NCI-H82 (cell line): Measurements from ENCODE around the gene CPEB1.
A peak's percentile ranks its signal among the peaks of the same experiment; 100 is the strongest.

Source experiments
- DNase-seq: peaks from one replicate; lab custom pipeline; 2025; lab: John Stamatoyannopoulos, UW

CPEB1 gene

DNA sequence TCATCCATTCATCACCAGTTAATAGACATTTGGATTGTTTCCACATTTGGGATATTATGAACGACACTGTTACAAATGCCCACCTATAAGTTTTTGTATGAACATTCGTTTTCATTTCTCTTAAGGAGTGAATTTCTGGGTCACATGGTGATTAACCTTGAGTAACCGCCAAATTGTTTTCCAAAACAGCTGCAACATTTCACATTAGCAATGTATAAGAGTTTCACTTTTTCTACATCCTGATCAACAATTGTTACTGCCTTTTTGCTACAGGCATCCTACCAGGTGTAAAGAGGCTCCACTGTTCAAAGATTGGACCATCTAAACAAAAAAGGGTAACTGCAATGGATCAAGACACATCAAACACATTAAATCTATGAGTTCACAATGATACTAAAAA is 52.0 kb downstream of the CPEB1 start:
- no peak for DNase-seq

DNA sequence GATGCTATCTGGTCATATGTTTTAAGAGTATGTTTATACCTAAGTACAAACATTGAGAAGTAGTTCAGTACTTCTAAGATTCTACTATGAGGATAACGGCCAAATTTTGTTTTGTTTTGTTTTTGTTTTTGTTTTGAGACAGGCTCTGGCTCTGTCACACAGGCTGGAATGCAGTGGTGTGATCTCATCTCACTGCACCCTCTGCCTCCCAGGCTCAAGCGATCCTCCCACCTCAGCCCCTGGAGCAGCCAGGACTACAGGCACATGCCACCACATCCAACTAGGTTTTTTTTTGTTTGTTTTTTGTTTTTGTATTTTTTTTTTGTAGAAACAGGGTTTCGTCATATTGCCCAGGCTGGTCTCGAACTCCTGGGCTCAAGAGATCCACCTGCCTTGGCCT is 59.4 kb downstream of the CPEB1 start:
- DNase-seq, result no peak

DNA sequence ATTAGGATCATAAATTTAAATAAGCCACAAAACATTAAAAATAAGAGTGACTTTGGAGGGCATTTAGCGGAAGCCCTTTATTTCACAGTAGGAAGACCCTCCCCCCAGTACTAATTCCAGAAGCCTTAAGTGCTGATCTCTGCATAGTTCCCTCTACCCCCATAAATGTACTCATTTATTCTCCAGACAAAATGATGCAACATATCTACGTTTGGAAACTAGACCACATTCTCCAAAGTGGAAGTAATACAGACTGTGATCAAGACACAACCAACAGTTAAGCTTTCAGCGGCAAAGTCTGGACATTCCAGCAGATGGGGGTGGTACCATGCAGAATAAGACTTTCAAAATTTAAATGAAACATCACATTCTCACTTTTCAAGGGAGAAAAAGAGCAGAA is 62.1 kb downstream of the CPEB1 start:
- no peak for DNase-seq

DNA sequence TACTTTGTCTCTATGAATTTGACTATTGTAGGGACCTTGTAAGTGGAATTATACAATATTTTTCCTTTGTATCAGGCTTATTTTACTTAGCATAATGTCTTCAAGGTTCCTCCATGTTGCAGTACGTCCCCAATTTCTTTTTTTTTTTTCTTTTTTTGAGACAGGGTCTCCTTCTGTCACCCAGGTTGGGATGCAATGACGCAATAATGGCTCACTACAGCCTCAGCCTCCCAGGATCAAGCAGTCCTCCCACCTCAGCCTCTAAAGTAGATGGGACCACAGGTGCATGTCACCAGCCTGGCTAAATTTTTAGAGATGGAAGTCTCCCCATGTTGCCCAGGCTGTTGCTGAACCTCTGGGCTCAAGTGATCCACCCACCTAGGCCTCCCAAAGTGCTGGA is 66.5 kb downstream of the CPEB1 start:
- DNase-seq, result no peak

DNA sequence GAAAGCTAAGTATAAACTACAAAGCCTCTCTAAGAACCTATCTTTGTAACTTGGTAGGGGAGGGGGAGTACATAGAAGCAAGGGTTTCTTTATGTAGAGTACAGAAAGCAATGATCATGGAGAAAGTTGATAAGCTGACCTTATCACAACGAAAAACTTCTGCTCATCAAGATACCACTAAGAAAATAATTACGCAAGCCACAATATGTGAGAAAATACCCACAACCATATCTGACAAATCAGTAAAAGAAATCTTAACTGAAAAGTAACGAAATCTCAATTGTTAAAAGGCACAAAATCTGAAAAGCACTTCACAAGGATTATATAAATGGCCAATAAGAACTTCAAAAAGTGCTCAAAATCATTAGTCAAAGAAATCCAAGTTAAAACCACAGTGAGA is 71.8 kb downstream of the CPEB1 start:
- no peak for DNase-seq

DNA sequence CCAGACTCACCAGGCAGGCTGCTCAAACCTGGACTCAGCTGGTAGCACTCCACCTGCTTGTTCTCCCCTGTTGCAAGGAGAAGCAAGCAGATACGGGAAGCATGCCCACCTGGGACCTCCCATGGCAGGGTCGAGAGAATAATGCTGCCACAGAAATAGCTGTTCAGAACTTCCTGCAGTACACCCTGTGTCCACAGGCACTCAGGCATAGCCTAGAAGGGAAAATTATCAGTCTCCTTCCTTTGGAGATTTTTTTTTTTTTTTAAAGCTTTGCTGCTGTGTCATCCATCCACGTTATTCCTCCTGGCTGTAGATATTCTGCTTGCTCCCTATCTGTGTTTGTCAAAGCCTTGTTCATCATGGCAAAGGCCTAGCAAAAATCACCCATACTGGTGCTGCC is 74.2 kb downstream of the CPEB1 start:
- DNase-seq, result no peak

DNA sequence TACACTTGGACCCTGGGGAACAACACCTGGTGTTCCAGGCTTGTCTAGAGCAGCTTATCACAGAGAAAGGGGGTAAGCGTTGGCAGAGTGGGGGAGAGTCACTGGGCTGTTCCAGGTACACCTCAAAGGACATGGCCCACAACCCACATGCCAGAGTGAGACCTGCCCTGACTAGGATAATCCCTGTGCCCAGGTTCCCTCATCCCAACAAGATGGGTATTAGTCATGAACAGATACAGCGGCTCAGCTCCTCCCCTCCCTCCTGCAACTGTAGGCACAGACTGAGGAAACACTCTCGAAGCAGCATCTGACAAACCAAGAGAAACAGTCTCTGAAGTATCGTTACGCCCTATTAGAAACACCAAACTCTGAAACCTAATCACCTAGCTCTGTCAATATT is 74.9 kb downstream of the CPEB1 start:
- DNase-seq, result peak; percentile 65

DNA sequence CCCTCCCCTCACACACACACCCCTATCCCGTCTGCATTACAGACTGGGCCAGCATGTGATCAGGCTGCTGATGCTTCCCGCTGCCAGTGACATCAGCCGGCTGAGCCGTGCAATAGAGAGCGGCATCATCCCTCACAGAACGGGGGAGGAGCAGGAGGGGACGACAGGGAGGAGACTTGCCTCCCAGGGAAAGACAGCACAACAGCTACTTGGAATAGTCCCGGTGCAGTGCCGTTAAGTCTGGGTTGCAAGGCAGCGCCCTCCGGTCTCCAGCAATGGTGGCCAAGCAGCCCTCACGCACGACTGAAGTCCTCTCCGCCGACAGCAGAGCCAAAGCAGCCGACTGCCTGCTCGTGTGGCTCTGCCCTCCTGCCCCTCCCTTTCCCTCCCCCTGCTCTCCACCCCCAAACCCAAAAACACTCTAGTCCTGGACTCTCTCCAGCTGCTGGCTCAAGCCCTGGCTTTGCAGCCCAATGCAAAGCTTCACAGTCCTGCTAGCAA is 75.4 kb downstream of the CPEB1 start:
- DNase-seq, result peak; percentile 84

DNA sequence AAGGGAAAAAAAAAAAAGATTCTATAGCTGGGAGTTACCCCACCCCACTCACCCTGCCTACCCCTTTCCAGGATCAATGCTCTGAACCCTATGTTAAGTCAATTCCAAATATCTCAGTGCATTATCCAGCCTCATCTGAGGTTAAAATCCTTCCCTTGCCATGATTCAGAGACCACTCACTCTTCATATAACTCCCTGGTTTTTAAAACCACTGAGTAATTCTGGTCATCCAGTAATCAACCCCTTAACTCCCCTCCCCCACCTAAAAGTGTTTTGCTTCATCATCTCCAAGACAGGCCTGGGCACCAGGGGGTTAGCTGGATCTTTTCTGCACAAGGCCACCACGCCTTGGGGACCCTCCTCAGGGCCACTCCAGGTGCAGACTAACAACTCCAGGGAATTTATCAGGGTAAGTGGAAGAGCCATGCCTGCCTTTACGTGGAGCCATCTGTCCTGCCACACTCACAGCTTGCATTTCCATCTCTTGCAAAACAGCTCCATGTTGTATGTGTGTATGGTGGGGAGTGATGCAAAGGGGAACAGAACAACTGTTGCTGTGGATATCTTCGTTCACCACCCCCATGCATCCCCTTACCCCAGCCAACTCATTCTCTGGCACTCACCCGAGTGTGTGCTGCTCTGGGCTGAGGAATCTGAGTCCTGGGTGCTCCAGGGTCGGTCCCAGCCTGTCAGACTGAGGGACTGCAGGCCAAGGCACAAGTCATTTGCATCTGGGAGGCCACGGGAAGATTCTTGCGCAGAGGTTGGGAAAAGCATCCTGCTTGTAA is 76.2 kb downstream of the CPEB1 start:
- peak; percentile 39 for DNase-seq

DNA sequence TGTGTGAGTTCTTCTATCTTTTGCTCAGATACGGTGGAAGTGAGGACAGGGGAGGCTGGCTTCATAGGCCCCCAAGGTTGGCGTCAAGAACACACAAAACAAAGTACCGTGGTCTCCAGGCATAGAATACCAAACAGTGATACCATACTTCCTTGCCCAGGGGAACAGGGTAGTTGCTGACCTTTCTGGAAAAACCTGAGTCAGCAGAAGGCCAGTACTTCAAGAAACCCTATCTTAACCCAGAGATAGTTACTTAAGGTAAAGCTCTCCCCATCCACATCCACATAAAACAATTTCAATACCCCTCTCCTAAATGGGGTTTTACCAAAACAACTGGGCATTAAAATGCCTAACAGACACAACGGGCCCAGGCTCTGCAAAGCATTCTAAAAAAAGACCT is 77.3 kb downstream of the CPEB1 start:
- DNase-seq, result no peak

DNA sequence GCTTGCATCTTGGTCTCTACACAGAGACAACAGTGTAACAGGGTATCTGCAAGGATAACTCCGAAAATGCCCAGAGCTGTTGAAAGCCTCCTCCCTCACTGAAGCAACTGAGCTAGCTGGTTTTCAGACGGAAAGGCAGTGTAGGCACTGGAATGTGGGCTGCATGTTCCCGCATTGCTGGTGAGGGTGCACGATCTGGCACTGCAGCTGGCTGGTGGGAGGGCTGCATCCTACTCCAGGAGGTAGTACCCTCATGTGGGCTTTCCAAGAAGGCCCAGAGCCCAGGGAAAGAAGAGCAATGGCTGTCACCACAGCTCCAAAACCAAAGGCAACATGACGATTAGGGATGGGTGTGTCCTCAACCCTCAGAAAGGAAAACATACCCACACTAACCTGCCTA is 78.2 kb downstream of the CPEB1 start:
- DNase-seq, result no peak

DNA sequence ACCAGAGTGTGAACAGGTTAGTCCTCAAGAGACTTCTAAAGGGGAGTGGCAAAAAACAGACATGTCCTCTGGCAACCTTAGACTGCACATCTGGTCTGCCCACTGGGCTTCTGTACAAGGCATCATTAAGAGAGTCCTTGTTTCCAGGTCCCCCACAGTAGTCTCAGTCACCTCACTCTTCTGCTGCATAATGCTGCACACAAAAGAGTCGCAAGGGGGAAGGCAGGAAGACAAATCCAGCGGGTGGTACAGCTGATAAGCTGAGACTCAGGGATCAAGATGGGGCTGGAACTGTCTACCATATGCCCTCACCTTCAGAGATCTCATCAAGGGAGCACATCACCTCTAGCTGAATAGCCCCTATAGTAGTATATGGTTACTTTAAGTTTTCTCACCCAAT is 79.5 kb downstream of the CPEB1 start:
- DNase-seq, result no peak

DNA sequence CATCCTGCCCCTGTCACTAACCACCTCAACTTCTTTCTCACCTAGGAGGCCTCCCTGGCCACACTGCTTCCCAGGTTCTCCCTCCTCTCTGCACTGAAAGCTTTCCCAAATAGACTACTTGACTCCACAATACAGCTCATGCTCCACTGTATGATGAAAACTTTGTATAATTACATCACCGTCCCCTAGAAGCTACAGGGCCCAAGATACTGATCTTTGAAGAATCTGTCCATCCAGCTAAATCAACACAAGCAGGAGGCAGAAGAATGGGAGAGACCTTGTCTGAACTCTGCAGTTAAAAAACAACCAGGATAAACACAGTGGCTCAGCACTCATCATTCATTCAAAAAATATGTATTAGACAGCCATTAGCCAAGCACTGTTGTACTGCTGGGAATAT is 80.5 kb downstream of the CPEB1 start:
- DNase-seq, result no peak

DNA sequence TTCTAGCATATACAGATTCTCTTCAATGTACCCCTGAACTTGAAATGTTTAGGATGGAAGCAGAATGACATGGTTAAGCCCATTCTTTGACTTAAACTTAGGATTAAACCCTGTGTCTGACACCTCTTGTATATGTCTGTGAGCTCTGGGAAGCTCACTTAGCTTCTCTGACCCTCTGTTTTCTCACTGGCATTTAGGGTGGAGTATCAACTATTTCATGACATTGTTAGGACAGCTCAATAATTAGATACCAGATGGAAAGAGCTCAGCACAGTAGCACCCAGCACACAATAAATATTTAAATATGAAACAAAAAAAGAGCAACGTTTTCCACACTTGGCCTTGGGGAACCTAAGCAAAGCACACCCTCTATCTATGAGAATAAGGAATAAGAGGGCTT is 88.7 kb downstream of the CPEB1 start:
- DNase-seq, result no peak

DNA sequence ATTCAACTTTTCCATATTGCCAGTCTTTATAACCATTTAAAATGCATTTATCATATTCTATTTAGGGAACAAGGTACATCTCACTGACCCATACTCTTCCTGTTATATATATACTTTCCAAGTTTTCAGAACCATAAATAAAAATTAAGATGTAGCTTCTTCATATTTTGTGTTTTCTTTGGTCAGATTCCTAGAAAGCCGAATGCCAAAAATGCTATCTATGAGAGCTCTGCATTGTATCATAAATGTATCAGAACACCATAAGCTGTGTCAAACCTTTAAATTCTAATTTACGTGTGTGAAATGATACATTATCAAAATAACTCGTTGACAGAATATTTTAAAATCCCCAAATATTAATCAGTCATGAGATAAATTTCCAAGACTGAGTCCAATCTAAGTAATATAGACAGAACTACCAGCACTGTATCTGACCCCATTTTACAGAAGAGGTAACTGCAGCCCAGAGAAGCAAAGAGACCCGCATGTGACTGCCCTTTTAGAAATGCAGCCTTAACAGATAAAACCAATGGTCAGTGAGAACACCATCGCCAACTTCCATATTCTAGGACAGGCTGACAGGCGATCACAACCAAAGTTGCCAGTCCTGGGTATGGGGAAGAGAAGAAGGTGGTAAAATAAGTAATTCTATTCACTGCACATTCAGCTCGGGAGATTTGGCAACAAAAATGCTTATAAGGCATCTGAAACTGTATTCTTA is 90.7 kb downstream of the CPEB1 start:
- no peak for DNase-seq

DNA sequence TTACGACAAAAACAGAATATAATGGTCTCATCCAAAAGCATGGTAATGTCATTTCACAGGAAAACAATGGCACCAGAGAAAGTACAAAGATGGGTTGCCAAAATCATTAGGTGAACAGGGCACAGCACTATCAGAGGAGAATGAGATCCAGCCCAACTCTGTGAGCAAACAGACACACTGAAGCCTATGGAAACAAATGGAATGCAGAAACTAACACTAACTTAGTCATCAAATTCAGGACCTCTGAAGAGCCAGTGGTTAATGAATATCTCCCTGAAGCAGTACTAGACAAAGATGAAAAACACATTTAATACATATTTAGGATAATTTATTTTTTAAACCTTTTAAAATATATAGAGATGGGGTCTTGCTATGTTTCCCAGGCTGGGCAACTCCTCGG is 92.3 kb downstream of the CPEB1 start:
- DNase-seq, result no peak

DNA sequence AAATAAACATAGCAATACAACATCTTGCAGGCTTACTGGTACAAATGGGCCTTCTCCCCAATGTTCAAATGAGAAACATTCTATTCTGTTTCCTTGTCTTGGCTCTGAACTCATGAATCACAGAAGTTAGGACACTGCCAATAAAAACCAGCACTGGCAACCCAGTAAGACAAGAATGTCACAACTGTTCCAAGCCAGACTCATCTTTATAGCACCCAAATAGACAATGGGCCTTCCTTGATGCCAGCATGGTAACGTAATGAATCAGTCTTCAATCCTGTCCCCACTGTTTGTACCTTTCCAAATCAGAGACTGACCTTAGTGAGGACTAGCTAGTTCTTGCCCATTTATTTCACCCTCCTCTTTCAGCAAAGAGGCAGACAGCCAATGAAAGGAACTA is 92.8 kb downstream of the CPEB1 start:
- DNase-seq, result no peak

DNA sequence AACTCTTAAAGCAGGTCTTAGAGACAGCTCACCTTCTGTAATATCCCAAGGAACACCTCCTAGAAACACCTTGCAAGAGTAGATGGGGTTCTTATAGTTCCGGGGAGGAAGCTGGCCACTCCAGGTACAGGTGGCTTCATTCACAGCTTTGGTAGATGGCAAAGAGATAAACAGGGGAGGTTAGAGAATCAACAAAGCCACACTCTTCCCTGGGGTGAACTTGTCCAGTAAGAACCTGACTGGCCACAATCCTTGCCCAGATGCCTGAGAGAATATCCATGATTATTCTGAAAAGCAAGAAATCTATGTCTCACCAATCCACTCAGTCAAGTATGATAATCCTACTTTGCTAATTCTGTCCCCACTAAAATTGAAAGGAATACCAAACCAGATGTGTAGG is 93.3 kb downstream of the CPEB1 start:
- DNase-seq, result no peak

DNA sequence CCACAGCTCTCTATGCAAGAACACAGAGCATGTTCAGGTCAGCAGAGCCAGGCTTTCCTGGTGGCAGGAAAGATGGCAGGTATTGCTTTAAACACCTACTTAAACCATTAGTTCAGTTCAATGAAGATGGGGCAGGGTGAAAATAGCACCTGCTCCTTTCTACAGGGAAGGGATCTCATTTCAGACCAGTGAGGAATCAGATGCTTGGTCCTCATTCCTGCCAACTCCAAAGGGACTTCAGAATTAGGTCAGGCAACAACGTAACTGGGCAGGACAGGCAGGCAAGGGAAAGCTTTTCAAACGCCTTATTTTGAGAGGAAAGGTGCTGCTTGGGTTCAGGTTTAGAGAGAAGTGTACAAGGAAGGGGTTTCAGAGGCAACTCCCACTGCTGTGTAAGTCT is 94.3 kb downstream of the CPEB1 start:
- no peak for DNase-seq

DNA sequence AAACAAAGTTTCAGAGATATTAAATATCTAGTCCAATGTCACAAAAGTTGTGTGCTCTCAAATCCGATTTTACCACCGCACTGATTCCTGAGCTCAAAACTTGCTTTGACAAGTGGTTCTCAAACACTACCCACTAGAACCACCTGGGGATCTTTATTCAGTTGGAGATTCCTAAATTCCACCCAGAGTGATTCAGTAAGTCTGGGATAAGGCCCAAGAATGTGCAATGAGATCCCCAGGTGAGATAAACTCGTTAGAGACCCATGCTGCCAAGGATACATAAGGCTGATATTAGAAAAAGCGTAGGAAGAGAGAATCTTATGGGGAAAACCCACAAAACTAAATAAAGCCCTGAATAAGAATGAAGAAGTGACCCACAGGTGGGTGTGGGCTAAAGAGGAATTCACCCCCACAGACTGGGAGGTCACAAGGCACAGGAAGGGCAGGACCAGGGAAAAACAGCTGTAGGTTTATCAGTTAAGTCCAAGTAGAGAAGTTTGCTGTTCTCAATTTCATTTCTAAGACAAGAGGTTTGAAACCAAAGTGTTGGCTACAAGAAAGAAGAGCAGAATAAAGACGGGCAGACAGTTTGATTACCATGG is 95.4 kb downstream of the CPEB1 start:
- DNase-seq, result no peak

DNA sequence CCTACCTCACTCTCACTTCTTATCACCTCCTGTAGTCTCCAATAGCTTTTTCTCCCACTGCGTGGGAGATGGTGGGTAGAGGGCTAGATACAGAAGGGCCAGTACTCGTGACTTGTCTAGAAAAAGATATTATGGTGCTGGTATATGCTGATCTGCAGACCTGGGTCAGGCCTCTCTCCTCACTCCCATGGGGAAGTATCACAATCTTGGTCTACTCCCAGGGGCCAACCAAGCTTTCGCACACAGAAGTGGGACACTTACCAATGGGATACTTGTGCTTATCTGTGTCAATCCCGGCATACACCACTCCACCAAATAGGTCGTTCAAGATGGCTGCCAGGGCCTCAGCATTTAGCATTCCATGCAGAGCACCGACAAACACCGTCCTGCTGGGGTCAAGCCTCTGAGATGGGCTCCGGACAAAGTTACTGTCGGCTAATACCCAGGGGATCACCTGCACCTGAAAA is 97.9 kb downstream of the CPEB1 start:
- DNase-seq, result no peak

DNA sequence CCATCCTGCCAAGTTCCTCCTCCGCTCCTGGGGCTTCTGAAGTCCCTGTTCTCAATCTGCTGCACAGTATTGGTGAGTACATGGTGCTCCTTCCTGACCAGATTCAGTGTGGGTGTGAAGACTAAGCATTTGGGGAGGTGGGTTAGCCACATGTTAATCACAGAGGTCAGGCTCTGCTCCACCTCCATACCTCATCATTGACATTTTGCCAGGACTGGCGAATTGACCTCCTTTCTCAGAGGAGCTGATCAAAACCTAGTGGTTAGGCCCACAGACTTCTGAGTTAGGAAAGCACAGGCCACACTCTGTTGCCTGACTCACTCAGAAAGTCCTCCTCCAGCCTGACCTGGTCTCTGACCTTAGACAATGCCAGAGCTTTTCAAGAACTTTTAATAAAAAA is 98.5 kb downstream of the CPEB1 start:
- no peak for DNase-seq

DNA sequence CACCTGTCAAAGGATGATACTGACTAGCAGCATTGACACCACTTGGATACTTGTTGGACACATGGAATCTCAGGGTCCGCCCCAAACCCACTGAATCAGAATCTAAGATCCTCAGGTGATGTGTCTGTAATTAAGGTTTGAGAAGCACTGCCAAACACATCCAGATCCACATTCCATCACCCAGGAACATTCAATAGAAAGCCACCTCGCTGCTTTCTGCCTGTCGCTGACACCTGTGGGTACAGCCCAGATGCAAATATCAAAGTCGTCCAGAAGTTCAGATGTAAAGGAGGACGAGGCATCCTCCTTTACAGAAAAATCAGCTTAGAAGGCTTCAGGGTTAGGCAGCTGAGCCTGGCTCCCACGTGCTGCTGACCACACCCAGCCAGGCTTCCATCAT is 101.7 kb downstream of the CPEB1 start:
- no peak for DNase-seq
